Kidney epithelial cell (primary cell): ENCODE measurements around the gene RHCG. TPM values are rescaled to one million over a fixed set of nuclear protein-coding genes. Genes with fewer than 3 reads are reported as not detected.

Experiments used
- DNase-seq: peaks from one replicate; pipeline ENCODE4 v3.0.0-alpha.2; 2010; ENCODE audit warnings: low read depth
- H3K27me3 ChIP-seq: 2 replicates; pipeline ENCODE4 v1.6.0; 2011; ENCODE audit warnings: low read length; ENCODE audit not compliant: control insufficient read depth, insufficient read depth
- H3K36me3 ChIP-seq: 2 replicates; pipeline ENCODE4 v1.5.1; 2011; ENCODE audit warnings: low read length; ENCODE audit not compliant: control insufficient read depth, insufficient read depth
- H3K4me3 ChIP-seq: 2 replicates; pipeline ENCODE4 v1.5.1; 2011; ENCODE audit warnings: low read depth, mild to moderate bottlenecking, control low read depth, low read length
- CTCF ChIP-seq: IDR thresholded peaks from 2 replicates; pipeline ENCODE4 v1.5.1; 2011; ENCODE audit warnings: mild to moderate bottlenecking, moderate library complexity, low read length, control low read depth, inconsistent platforms; ENCODE audit not compliant: insufficient read depth, poor library complexity, severe bottlenecking
- total RNA-seq: library from RNA; depleted of rRNA; stranded (reverse); fragments of >200 nt; gene quantifications from 2 replicates; pipeline ENCODE4 v1.2.3, GENCODE V29; 2015

RHCG gene
- total RNA-seq, 1 donor from 2014 or later = 0.04 TPM

GRCh38 chr15:89459271-89460038 lies 36.9 kb downstream of the RHCG start:
- TF ChIP-seq CTCF = no peak
- DNase-seq = no peak
- H3K36me3 ChIP-seq = no peaks in the 10 kb centered on the region
- no peak overlapping the region for H3K4me3 ChIP-seq
- no peaks in the 10 kb centered on the region for H3K27me3 ChIP-seq

- Histone ChIP-seq H3K27me3 (no peaks in the 10 kb centered on the region), H3K36me3 (no peaks in the 10 kb centered on the region), H3K4me3 (no peak overlapping the region)
- DNase-seq = no peak
- no peak for TF ChIP-seq CTCF
Observed at GRCh38 chr15:89458440-89458839, 37.9 kb downstream of the RHCG start.

- H3K4me3 ChIP-seq = no peak overlapping the region
- no peak for TF ChIP-seq CTCF
- no peaks in the 10 kb centered on the region for H3K36me3 ChIP-seq
- DNase-seq = no peak
- peaks cover 3% of the 10 kb centered on the region for H3K27me3 ChIP-seq
Observed at GRCh38 chr15:89457086-89457485, 39.3 kb downstream of the RHCG start.

GRCh38 chr15:89455535-89455934 lies 40.8 kb downstream of the RHCG start:
- no peak for DNase-seq
- Histone ChIP-seq H3K4me3 (no peak overlapping the region), H3K27me3 (peaks cover 5% of the 10 kb centered on the region), H3K36me3 (no peaks in the 10 kb centered on the region)
- TF ChIP-seq CTCF = no peak

- peaks cover 27% of the 10 kb centered on the region for H3K27me3 ChIP-seq
- H3K36me3 ChIP-seq = no peaks in the 10 kb centered on the region
- DNase-seq = no peak
- no peak for TF ChIP-seq CTCF
- H3K4me3 ChIP-seq = no peak overlapping the region
Observed at GRCh38 chr15:89452330-89452836, 44.0 kb downstream of the RHCG start.

GRCh38 chr15:89451846-89452245 lies 44.5 kb downstream of the RHCG start:
- no peak for DNase-seq
- H3K27me3 ChIP-seq = peaks cover 29% of the 10 kb centered on the region
- no peak for TF ChIP-seq CTCF

More at GRCh38 chr15:89451846-89452245, 44.5 kb downstream of the RHCG start:
- Histone ChIP-seq H3K4me3 (no peak overlapping the region), H3K36me3 (no peaks in the 10 kb centered on the region)
